HL-60/S4 treated with retinoic acid at 250 ng/mL for 4 days and 3 days (cell line): ENCODE results near the gene MGLL.

Experiments used
- in situ Hi-C: fragments of 300-500 bp; cut with MboI; formaldehyde crosslinking; loops from 2 replicates; pipeline ENCODE4 v1.7.0; 2022; ENCODE audit warnings: low sequenced_read_pairs

Gene MGLL

GRCh38 chr3:127775398-127776109, 46.8 kb downstream of the MGLL start:
- in situ Hi-C loops: no loop called here

DNA sequence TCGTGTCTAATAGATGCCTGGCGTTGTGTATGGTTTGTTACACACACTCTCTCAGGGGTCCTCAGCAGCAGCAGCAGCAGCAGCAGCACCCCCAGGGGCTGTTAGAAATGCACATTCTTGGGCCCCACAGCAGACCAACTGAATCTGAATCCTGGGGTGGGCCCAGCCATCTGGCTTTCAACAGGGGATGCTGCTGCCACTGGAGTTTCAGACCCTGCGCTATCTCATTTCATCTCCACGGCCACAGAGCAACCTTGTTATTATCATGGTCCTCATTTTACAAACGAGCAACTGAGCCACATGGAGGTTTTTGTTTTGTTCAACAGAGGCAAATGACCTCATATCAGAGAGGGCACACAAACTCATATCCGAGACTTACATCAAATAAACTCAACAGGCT, 47.7 kb downstream of the MGLL start:
- in situ Hi-C loops: no loop called here

GRCh38 chr3:127773752-127774395, 48.4 kb downstream of the MGLL start:
- in situ Hi-C loops: no loop called here

DNA sequence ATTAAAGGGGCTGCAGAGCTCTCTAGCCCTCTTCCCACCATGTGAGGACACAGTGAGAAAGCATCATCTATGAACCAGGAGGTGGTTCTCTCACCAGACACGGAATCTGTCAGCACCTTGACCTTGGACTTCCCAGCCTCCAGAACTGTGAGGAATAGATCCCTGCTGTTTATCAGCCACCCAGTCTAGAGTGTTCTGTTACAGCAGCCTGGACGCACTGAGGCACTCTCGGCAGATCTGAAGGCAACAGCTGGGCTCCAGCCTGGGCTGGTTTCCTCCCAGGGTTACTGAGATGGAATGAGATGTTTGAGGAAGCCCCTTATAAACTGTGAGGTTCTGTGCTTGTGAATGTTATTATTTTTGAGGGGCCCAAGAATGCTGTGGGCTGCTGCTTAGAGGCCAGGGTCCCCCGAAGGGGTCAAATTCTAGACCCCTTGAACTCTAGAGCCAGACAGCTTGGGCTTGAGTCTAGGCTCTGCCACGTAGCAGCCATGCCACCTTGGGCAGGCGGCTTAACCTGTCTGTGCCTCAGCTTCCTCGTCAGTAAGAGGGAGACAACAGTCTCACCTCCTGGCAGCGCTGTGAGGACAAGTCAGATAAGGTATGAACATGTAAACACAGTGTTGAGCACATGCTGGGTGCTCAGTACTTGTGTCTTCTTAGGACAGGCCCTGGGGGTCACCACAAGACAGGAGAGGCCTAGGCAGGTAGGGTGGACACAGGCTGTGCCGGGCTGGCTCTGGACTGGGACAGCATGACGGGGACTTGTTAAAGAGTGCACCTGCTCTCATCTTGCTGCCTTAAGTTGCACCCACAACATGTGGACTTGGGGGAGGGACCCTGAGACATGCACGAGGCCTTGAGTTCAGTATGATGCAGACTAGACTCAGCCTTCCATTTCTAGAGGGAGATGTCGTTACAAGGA, 49.2 kb downstream of the MGLL start:
- in situ Hi-C loops: no loop called here

- in situ Hi-C loops: no loop called here
These were observed 50.0 kb downstream of the MGLL start for GRCh38 chr3:127772273-127772672.

DNA sequence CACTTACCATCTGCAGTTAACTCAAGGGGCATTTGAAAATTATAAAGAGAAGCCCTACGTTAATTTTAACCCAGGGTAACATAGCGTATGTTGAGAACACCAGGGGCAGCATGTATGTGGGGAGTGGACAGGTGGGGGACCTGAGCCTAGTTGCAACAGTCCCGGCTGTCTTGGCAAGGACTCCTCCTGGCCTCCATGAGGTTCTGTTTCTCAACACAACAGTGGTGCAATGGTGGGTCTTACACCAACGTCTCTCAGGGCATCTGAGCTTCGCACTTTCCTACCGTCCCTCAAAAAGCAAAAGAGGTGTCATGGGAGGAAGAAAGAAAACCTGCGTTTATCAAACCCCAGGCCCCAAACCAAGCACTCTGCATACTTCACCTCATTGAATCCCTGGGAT, 50.6 kb downstream of the MGLL start:
- in situ Hi-C loops: no loop called here

DNA sequence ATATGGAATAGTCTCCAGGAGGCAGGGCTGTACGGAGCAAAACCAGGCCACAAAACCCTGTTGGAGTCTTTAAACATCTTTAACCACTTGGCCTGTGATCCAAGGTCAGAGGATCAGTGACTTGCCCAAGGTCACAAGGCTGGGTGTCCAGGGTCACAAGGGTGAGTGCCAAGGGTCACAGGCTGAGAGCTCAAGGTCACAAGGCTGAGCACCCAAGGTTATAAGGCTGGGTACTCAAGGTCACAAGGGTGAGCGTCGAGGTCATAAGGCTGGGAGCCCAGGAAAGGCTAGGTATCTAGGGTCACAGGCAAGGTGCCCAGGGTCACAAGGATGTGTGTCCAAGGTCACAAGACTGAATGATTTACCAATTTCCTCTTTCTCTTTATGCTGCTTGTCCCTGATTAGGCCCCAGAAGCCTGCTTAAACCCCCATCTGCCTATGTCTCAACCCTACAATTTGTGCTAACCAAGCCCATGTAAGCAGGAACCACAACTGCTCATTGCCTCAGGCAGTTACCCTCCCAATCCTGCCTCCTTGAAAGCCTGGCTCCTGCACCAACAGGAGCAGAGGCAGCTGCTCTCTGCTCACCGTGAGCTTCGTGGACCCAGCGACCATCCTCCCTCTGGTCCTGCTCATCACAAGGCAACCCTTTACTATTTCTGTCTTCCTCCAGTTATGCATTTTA, 51.5 kb downstream of the MGLL start:
- in situ Hi-C loops: no loop called here

DNA sequence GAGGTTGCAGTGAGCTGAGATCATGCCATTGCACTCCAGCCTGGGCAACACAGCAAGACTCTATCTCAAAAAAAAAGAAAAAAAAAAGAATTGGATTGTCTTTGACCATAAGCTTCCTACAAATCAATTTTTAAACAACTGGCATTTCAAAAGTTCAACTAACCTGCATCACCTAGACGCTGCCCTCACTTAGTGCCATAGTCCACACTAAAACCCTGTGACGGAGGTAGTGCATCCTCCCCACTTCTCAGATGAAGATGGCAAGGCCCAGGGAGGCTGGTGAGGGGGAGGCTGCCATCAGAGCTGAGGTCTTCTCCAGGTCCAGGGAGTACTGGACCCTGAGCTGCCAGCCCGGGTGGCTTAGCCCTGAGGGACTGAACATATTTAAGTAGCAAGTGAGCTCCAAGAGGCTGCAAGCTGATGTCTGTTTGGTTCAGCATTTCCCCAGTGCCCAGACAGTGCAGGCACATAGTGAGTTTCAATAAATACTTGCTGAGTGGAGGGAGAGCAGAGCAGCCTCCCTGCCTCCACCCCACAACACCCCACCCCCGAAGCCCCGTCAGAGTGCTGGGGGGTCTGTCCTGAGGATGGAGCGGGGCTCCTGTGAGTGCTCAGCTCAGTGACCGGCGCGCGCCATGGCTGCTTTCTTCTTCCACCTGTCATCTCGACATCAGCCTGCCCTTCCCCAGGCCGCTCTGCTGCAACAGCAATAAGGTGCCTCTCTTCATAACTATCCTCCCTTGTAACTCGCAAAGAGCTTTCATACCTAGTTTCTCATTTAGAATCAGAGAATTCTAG, 52.8 kb downstream of the MGLL start:
- in situ Hi-C loops: no loop called here

DNA sequence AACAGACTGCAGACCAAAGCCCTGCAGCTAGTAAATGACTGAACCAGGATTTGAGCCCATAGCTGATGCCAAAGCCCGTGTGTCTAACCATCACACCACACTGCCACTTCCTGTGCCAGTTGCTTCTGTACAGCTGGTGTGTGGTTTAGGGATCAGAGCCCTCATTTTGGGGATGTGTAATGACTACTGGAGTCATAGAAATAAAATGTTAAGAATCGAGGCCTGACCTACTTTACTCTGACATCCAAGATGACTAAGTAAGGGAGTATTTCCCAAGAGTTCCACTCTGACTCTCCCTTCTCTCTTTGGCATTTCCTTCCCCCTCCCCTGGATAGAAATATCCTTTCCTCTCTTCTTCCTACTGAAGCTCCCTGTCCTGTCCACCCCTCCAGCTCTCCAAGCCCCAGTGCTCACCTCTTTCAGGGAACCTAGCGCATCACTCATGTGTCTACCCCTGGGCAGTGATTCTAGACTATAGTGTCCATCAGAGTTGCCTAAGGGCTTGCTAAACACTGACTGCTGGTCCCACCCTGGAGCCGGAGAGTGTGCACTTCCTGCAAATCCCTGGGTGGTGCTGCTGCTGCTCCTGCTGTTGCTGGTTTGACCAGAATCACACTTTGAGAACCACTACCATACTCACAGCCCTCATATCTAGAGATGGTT, 53.8 kb downstream of the MGLL start:
- in situ Hi-C loops: no loop called here

DNA sequence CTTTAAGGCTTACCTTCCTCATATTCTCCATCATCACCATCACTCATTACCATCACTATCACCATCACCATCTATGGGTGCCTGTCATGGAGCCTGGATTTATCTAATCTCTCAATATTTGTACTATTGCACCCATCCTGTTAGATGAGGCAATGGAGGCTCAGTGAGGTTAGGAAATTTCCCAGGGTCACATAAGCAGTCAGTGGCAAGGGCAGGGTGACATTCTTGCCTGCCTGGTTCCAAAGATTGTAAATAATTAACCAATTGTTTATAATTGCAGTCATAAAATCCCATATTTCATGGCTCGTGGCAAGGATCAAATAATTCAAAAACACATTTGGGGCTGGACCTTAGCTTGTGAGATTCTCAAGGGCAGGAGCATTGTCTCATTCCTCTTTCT, 55.2 kb downstream of the MGLL start:
- in situ Hi-C loops: no loop called here

DNA sequence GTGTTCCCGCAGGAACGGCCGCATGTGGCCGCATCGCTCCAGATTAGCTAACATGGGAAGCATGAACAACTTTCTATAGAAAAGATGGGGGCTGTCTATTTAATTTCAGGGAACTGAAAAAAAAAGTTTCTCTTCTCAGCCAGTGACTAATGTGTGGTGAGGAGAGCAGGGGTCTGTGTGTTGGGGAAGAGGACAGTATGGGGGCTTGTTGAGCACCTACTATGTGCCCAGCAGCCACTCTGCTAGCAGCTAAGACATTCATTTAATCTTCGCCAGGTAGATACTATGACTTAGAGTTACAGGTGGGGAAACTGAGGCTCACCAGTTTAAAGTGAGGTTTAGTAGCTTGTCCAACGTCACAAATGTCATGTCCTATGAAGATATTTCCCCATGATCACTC, 56.6 kb downstream of the MGLL start:
- in situ Hi-C loops: no loop called here

GRCh38 chr3:127764841-127765362, 57.4 kb downstream of the MGLL start:
- in situ Hi-C loops: no loop called here

DNA sequence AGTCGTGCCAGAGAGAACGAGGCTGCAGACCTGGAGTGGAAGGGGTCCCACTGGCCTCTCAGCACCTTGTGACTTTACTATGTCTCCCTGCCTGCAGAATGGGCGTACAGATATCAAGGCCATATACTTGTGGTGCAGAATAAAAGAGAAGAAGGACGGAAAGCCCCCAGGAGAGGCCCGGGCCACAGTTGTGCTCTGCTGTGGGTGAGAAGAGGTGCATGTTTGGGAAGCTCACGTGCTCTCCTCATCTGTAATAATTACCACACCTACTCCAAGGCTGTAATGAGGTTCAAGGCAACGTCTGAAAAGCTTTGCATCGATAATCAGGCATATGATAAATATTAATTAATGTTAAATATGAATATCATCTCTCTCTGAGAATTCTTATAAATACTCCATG, 58.0 kb downstream of the MGLL start:
- in situ Hi-C loops: no loop called here

DNA sequence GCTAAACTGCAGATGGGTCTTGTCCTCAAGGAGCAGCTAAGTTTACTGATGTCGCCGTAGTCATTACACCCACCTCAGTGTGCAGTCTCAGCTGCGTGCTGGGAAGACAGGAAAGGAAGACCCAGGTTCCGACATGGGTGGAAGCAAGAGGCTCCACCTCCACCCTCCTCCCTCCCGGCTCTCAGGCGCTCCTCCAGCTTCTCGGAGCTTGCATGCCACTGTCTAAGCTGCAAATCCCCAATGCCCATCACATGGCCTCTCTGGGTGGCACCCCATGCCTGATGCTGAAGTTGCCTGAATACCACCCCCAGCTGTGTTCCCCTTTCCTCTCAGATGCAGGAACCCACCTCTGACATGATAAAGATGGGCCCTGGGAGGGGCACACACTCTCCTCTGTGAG, 58.5 kb downstream of the MGLL start:
- in situ Hi-C loops: no loop called here

DNA sequence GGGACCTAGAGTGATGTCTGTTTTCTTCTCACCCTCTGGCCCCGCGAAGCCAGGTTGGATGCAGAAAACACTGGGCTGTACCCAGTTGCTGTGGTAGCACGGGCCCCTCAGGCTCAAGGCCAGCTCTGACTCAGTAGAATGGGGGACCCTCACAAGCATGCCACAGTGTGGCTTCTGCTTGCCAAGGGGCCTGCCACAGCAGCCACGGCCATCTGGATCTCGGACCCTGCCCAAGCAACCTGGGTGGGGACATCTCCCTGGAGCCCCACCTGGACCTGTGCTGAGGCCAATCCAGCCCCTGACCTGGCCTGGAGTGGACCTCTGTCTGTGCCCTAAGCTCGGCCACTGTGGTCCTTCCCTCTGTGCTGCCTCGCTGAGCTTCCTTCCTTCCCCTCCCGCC, 59.0 kb downstream of the MGLL start:
- in situ Hi-C loops: no loop called here

GRCh38 chr3:127762787-127763105, 59.6 kb downstream of the MGLL start:
- in situ Hi-C loops: no loop called here

- in situ Hi-C loops: no loop called here
These were observed 60.1 kb downstream of the MGLL start for GRCh38 chr3:127762077-127762786.

DNA sequence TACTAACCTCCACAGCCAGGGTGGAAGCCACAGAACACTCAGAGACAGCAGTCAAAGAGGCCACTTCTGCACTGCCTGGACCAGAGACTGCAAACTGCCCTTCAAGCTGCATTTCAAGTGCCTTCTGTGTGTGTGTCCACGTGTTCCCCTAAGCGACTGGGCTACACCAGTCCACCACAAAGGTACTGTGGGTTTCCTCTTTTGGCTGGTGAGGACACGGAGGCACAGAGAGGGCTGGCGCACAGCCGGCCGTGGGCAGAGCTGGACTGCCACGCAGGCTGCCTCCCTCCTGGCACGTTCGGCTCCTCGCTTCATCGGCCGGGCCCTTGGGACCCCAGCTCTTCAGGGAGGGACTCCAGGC, 60.9 kb downstream of the MGLL start:
- in situ Hi-C loops: no loop called here

DNA sequence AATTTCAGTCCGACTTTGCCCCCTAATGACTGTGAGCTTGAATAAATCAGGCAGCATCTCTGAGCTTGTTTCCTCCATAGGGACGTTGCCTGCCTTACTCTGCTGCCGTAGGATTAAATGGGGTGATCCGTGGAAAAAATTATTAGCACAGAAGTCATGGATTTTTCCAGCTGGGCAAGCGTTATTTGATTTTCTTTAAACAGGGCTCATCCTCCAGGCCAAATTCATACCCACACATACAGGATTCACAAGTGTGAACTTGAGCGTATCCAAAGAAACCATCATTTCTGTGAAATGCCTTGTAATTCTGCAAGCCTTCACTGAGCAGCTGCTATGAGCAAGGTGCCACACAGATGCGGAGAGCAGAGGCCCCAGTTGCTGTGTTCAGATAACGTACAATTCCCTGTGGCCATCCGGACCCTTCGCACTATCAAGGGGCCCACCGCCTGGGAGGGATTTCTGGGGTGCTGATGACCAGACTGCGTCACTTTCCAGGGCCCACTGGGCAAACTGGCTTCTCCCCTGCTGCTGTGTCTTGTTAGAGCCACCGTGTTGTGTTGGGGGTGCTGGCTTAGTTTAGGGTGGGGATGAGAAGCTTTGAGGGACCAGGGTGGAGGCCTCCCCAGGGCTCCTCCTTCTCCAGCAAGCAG, 61.4 kb downstream of the MGLL start:
- in situ Hi-C loops: no loop called here
